ENCODE results near the gene RASGRP1.

Gene RASGRP1

GRCh38 chr15:38518084-38518483 is 46.5 kb downstream of the RASGRP1 start:
- DNase-seq, result no peak
- peaks cover 14% of the 10 kb centered on the region for H3K27me3 Mint-ChIP-seq (ENCODE audit: low read depth, poor library complexity)
- peak overlapping the region; percentile 16 for H3K27ac Mint-ChIP-seq
- H3K4me3 Mint-ChIP-seq, result no peak overlapping the region
- peaks cover 39% of the 10 kb centered on the region for H3K4me1 Mint-ChIP-seq
- no peaks in the 10 kb centered on the region for H3K9me3 Mint-ChIP-seq
- H3K36me3 Mint-ChIP-seq (ENCODE audit: low read depth), result no peaks in the 10 kb centered on the region
- TF ChIP-seq CTCF (IDR thresholded peaks at IDR 0.05), result no peak

GRCh38 chr15:38517312-38517975 is 47.2 kb downstream of the RASGRP1 start:
- Mint-ChIP-seq H3K27me3 (ENCODE audit: low read depth, poor library complexity) (peaks cover 12% of the 10 kb centered on the region), H3K4me1 (peaks cover 35% of the 10 kb centered on the region), H3K9me3 (no peaks in the 10 kb centered on the region), H3K27ac (no peak overlapping the region), H3K4me3 (no peak overlapping the region), H3K36me3 (ENCODE audit: low read depth) (no peaks in the 10 kb centered on the region)
- DNase-seq, result no peak
- TF ChIP-seq CTCF (IDR thresholded peaks at IDR 0.05), result no peak

- TF ChIP-seq CTCF (IDR thresholded peaks at IDR 0.05), result no peak
- Mint-ChIP-seq H3K4me3 (no peak overlapping the region), H3K4me1 (peaks cover 35% of the 10 kb centered on the region), H3K27me3 (ENCODE audit: low read depth, poor library complexity) (peaks cover 11% of the 10 kb centered on the region), H3K27ac (no peak overlapping the region), H3K9me3 (no peaks in the 10 kb centered on the region), H3K36me3 (ENCODE audit: low read depth) (no peaks in the 10 kb centered on the region)
- DNase-seq, result no peak
These were observed 48.0 kb downstream of the RASGRP1 start for GRCh38 chr15:38516626-38517025.

- no peak for TF ChIP-seq CTCF (IDR thresholded peaks at IDR 0.05)
- Mint-ChIP-seq H3K27ac (peak overlapping the region; percentile 71), H3K9me3 (no peaks in the 10 kb centered on the region), H3K4me1 (peaks cover 35% of the 10 kb centered on the region), H3K36me3 (ENCODE audit: low read depth) (no peaks in the 10 kb centered on the region), H3K27me3 (ENCODE audit: low read depth, poor library complexity) (peaks cover 5% of the 10 kb centered on the region), H3K4me3 (no peak overlapping the region)
- DNase-seq, result peak; percentile 21
These were observed 50.0 kb downstream of the RASGRP1 start for GRCh38 chr15:38514601-38515000.

GRCh38 chr15:38512901-38513300 is 51.7 kb downstream of the RASGRP1 start:
- Mint-ChIP-seq H3K4me3 (no peak overlapping the region), H3K27ac (no peak overlapping the region), H3K9me3 (no peaks in the 10 kb centered on the region), H3K27me3 (ENCODE audit: low read depth, poor library complexity) (peaks cover 4% of the 10 kb centered on the region), H3K36me3 (ENCODE audit: low read depth) (no peaks in the 10 kb centered on the region), H3K4me1 (peaks cover 29% of the 10 kb centered on the region)
- no peak for TF ChIP-seq CTCF (IDR thresholded peaks at IDR 0.05)
- DNase-seq, result no peak

- no peak for DNase-seq
- Mint-ChIP-seq H3K36me3 (ENCODE audit: low read depth) (no peaks in the 10 kb centered on the region), H3K27me3 (ENCODE audit: low read depth, poor library complexity) (no peaks in the 10 kb centered on the region), H3K27ac (no peak overlapping the region), H3K4me1 (peaks cover under 1% of the 10 kb centered on the region), H3K9me3 (no peaks in the 10 kb centered on the region), H3K4me3 (no peak overlapping the region)
- no peak for TF ChIP-seq CTCF (IDR thresholded peaks at IDR 0.05)
These were observed 55.5 kb downstream of the RASGRP1 start for GRCh38 chr15:38509152-38509551.
